GM18951 (cell line): Measurements from ENCODE around the gene PSMA7.

Experiments used
- POLR2A ChIP-seq: IDR thresholded peaks from 4 replicates; pipeline ENCODE4 v1.6.1; 2011; ENCODE audit warnings: mild to moderate bottlenecking; ENCODE audit not compliant: insufficient read length, insufficient read depth; ENCODE audit errors: extremely low read depth
- in situ Hi-C: fragments of 300-500 bp; cut with MboI; formaldehyde crosslinking; loops from one replicate; pipeline ENCODE4 v1.12.0; 2022; ENCODE audit warnings: low sequenced_read_pairs, mixed read lengths, inconsistent platforms; ENCODE audit not compliant: unreplicated experiment

PSMA7 gene

DNA sequence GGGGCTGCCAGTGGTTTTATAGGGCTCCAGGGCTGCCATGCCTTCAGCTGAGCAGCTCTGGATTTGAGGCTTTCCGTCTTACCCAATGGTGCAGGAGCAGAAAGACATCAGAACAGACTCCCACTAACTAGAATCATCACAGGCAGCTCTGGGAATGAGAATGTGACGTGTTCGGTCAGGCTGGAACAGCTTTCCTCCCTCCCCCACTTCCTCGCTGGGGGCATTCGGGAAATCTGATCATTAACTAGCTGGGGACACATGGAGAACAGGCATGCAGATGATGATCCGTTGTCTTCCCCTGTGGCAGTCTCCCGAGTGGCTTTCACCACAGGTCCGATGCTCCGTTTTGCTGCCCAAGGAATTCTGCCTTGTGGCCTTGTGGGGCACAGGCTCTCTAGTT lies 34.1 kb upstream of the PSMA7 start:
- no peak for TF ChIP-seq POLR2A
- in situ Hi-C loops, result no loop called here

DNA sequence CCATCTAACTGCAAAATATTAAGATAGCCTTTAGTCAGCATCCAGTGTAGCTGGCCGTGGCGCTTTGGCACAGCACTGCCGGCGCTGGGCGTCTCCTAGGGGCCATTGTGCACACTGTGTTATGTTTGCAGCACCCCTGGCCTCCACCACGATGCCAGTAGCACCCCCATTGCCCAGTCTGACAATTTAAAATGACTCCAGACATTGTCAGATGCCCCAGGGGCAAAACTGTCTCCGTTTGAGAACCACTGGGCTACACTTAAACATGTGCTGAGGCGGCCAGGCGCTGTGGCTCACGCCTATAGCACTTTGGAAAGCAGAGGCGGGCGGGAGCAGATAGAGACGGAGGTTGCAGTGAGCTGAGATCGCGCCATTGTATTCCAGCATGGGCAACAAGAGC lies 33.7 kb upstream of the PSMA7 start:
- no peak for TF ChIP-seq POLR2A
- in situ Hi-C loops, result no loop called here

GRCh38 chr20:62175711-62176110 lies 32.5 kb upstream of the PSMA7 start:
- no peak for TF ChIP-seq POLR2A
- in situ Hi-C loops, result no loop called here

DNA sequence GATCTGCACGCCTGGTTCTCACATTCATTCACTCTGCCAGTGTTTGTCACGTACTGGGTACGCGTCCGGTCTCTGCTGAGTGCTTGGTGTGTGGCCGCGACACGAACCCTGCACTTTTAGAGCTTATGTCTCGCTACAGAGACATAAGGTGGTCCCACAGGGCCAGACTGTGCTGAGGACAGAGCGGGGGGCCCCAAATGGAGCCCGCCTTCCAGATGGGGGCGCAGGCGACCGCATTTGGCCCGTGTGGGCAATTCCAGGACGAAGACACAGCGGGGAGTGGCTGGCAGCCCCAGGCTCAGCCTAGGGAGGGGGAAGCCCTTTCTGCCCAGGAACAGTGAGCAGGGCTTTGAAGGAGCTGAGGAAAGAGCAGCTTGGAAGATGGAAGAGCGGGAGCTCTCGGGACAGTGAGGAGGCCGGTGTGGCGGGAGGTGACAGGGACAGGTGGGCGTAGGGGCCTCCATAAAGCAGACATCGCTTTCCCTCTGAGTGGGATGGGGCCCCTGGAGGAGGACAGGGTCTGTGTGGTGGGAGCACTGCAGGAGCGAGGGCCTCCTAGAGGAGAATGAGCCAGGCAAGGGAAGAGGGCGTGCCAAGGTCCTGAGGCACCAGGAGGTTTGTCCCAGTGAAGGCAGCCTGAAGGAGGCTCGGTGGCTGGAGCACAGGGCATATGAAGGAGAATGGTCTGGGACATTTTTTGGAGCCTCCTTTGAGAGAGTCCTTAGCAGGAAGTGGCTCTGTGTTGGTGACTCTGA lies 31.9 kb upstream of the PSMA7 start:
- TF ChIP-seq POLR2A, result no peak
- in situ Hi-C loops, result no loop called here

DNA sequence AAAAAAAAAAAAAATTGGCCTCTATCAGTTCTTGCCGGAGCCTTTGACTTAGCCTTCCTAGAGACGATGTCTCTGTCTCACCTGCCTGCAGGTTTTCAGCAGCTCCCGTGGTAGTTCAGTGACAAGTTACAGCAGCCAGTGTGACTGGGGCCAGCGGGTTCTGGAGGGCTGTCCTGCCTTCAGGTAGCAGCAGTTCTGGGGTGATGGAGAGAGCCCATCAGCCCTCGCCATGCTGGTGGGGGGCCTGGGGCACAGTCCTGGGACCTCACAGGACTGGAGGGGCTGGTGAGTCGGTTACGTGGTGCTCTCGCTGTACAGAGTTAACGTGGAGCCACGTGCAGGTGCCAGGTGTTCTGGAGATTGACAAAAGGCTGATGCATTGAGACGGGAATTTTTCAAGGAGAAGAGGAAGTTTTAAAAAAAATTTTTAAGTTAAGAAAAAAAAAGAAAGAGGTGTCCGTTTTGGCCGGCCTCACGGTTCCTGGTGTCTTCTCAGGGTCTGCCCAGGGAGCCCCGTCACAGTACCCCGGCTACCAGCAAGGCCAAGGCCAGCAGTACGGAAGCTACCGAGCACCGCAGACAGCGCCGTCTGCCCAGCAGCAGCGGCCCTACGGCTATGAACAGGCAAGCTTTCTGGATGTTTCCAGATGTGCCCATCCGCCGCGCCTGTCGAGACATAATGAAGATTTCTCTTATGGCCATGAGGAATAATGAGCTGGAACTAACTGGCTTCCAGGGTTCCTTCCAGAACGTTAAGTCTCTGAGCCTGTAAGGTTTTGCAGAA lies 31.0 kb upstream of the PSMA7 start:
- TF ChIP-seq POLR2A, result no peak
- in situ Hi-C loops, result no loop called here

GRCh38 chr20:62172666-62173065 lies 29.5 kb upstream of the PSMA7 start:
- in situ Hi-C loops, result no loop called here
- no peak for TF ChIP-seq POLR2A

GRCh38 chr20:62171245-62171644 lies 28.1 kb upstream of the PSMA7 start:
- TF ChIP-seq POLR2A, result no peak
- in situ Hi-C loops, result no loop called here

- in situ Hi-C loops, result no loop called here
- TF ChIP-seq POLR2A, result no peak
These were observed 27.3 kb upstream of the PSMA7 start for GRCh38 chr20:62170536-62170935.

DNA sequence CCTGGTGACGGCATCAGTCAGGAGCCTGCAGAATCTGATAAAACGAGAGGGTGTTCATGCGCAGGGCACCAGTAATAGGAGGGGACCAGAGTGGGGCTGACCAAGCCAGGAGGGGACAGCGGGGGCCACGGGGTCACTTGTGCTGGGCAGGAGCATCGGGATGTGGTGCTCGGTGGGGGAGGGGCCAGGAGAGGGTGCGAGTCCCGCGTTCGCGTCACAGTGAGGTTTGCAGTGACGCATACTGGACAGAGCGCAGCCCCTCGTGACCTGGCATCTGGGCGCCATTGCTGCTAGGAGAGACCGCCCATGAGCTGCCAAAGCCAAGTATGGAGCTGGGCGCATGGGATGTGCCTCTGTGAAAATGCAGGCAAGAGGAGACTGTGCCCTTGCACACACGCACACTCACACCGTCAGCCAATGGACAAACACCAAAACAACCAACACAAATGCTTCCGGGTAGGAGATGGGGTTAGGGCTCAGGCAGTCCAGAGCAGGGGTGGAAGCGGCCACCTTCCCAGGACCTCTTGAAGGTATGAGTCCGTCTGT lies 25.8 kb upstream of the PSMA7 start:
- in situ Hi-C loops, result no loop called here
- no peak for TF ChIP-seq POLR2A

DNA sequence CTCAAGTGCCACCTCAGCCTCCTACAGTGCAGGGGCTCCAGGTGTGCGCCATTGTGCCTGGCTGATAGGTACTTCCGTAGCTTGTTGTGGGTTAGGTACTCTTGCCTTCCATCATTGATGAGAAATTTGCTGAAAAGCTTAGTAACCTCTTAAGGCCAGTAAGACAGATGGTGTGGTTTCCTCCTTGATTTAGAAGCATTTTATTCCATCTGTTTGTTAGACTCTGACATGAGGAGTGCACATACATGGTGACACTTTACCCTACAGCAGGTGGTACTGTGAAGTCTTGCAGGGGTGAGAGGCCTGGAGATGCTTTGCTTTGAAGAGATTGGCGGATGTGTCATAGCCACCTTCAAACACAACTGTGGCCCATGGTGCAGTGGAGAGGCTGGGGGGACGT lies 24.9 kb upstream of the PSMA7 start:
- TF ChIP-seq POLR2A, result no peak
- in situ Hi-C loops, result no loop called here

GRCh38 chr20:62167474-62167873 lies 24.3 kb upstream of the PSMA7 start:
- in situ Hi-C loops, result no loop called here

DNA sequence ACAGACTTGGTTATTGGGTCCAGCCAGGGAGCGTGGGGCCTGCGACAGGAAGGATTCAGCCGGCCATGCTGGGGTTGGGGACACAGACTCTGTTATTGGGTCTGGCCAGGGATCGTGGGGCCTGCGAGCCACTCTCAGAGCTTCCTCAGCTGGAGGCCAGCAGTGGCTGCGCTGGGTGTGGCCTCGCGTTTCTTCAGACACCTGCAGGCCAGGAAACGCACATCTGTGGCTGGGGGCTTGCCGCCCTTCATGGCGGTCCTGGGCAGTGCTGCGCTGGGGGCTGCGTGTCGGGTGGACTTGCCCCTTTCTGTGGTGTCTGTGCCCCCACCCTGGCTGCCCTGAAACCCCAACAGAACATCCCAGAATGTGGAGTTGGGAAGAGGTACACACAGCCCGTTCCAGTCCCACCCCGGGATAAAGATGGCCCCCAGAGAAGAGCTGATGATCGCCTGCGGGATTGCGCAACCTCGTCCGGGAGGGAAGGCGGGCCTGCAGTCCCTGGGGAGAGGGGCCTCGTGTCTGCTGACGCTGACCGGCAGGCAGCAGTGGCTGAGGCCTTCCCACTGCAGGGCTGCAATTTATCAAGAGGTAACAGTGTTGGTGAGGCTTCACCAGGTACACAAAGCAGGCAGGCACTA lies 22.7 kb upstream of the PSMA7 start:
- in situ Hi-C loops, result no loop called here
- TF ChIP-seq POLR2A, result no peak

More at GRCh38 chr20:62167474-62167873, 24.3 kb upstream of the PSMA7 start:
- no peak for TF ChIP-seq POLR2A
